ENCODE measurements around the gene HPSE2.

DNA sequence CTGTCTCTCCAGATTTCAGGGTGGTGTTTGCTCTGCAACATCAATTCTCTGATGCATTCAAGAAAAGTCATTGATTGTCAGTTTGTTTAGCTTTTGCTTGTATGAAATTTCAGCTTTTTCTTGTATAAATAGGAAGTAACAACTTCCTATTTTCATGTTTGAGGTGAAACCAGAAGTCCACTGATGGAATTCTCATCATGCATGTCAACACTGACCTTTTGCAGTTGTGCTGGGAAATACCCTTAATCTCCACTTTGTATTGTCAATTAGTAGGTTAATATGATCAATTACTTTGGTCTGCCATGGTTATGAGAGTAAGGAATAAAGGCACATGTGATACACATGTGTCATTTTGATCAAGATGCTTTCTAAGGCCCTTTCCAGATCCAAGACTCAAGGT, 580.2 kb downstream of the HPSE2 start:
- no peak for TF ChIP-seq TCF4 (CRISPR knock-in tag; IDR thresholded peaks at IDR 0.05; ENCODE audit: borderline replicate concordance)
- TF ChIP-seq ARNTL (CRISPR knock-in tag; IDR thresholded peaks at IDR 0.05; ENCODE audit: borderline replicate concordance, low read depth) = no peak
- TF ChIP-seq RARB (CRISPR knock-in tag; IDR thresholded peaks at IDR 0.05) = no peak
- no peak for TF ChIP-seq TOX (CRISPR knock-in tag; IDR thresholded peaks at IDR 0.05; ENCODE audit: borderline replicate concordance)
- TF ChIP-seq, protein P1, sequence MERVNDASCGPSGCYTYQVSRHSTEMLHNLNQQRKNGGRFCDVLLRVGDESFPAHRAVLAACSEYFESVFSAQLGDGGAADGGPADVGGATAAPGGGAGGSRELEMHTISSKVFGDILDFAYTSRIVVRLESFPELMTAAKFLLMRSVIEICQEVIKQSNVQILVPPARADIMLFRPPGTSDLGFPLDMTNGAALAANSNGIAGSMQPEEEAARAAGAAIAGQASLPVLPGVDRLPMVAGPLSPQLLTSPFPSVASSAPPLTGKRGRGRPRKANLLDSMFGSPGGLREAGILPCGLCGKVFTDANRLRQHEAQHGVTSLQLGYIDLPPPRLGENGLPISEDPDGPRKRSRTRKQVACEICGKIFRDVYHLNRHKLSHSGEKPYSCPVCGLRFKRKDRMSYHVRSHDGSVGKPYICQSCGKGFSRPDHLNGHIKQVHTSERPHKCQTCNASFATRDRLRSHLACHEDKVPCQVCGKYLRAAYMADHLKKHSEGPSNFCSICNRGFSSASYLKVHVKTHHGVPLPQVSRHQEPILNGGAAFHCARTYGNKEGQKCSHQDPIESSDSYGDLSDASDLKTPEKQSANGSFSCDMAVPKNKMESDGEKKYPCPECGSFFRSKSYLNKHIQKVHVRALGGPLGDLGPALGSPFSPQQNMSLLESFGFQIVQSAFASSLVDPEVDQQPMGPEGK (CRISPR knock-in tag; IDR thresholded peaks at IDR 0.05; ENCODE audit: borderline replicate concordance) = no peak
- no peak for TF ChIP-seq BACH2 (CRISPR knock-in tag; IDR thresholded peaks at IDR 0.05; ENCODE audit: borderline replicate concordance)
- TF ChIP-seq ZFP3 (CRISPR knock-in tag; IDR thresholded peaks at IDR 0.05) = no peak
- TF ChIP-seq OSR1 (CRISPR knock-in tag; IDR thresholded peaks at IDR 0.05) = no peak
